Measurements from ENCODE around the gene ETV7. TPM values are rescaled to one million over a fixed set of nuclear protein-coding genes. Genes with fewer than 3 reads are reported as not detected.

Gene ETV7
- total and polyA plus RNA-seq, 8 donors: 0.08 to 5.6 (median 0.16) TPM; not detected in 2

DNA sequence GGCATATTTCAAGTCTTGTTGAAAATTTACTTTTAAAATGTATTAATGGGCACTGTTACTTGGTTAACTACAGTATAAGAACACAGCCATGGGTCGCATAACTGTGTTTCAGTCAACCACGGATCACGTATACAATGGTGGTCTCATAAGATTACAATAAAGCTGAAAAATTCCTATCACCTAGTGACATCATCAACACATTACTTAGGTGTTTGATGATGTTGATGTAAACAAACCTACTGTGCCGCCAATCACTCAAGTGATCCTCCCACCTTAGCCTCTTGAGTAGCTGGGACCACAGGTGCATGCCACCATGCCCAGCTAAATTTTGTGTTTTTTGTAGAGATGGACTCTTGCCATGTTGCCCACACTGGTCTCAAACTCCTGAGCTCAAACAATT lies 16.7 kb upstream of the ETV7 start:
- TF ChIP-seq, protein P1, sequence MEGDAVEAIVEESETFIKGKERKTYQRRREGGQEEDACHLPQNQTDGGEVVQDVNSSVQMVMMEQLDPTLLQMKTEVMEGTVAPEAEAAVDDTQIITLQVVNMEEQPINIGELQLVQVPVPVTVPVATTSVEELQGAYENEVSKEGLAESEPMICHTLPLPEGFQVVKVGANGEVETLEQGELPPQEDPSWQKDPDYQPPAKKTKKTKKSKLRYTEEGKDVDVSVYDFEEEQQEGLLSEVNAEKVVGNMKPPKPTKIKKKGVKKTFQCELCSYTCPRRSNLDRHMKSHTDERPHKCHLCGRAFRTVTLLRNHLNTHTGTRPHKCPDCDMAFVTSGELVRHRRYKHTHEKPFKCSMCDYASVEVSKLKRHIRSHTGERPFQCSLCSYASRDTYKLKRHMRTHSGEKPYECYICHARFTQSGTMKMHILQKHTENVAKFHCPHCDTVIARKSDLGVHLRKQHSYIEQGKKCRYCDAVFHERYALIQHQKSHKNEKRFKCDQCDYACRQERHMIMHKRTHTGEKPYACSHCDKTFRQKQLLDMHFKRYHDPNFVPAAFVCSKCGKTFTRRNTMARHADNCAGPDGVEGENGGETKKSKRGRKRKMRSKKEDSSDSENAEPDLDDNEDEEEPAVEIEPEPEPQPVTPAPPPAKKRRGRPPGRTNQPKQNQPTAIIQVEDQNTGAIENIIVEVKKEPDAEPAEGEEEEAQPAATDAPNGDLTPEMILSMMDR (IDR thresholded peaks at IDR 0.05): no peak
- DNase-seq (no peak), ATAC-seq (no peak)
- Histone ChIP-seq H3K9me3 (no peaks in the 10 kb centered on the region), H3K36me3 (no peaks in the 10 kb centered on the region), H3K4me1 (no peaks in the 10 kb centered on the region), H3K27ac (no peak overlapping the region), H3K4me3 (no peak overlapping the region), H3K27me3 (no peaks in the 10 kb centered on the region)
- intact Hi-C loops (cut with DNase I): no loop called here

DNA sequence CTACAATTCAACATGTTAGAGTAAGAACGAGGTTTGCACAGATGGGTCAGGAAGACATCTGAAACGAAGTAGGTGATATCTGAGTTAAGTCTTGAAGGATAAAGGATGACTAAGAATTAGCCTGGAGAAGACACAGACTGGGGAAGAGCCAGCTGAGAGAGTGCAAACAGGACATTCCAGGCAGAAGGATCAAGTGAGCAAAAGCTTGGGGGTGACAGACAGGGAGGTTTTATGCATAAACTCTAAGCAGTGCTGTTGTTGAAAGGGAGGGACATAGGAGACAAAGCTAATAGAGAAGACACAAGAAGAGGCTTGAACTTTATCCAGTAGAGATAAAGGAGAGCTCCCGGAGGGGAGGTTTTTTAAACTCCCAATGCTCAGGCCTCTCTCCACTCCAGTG lies 15.0 kb upstream of the ETV7 start:
- ATAC-seq (no peak), DNase-seq (no peak)
- H3K9me3 ChIP-seq: no peaks in the 10 kb centered on the region
- no peaks in the 10 kb centered on the region for H3K36me3 ChIP-seq
- TF ChIP-seq, protein P1 (IDR thresholded peaks at IDR 0.05): no peak
- H3K27ac ChIP-seq: no peak overlapping the region
- no peaks in the 10 kb centered on the region for H3K27me3 ChIP-seq
- no peak overlapping the region for H3K4me3 ChIP-seq
- H3K4me1 ChIP-seq: no peaks in the 10 kb centered on the region
- intact Hi-C loops (cut with DNase I): no loop called here

DNA sequence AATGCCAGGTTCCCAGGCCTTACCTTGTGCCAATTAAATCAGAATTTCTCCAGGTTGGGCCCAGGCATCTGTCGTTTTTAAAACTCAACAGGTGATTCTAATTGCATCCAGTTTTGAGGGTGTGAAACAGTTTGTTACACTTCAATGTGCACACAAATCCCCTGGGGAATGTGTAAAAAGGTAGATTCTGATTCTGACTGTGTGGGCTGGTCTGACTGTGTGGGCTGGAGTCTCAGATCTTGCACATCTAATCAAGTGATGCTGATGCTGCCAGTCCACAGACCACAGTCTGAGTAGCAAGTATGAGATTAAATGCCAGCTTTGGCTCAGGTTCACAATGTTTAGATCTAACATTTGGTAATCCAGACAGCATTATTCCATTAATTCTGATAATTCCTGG lies 12.5 kb upstream of the ETV7 start:
- Histone ChIP-seq H3K27me3 (no peaks in the 10 kb centered on the region), H3K27ac (no peak overlapping the region), H3K4me1 (no peaks in the 10 kb centered on the region), H3K4me3 (no peak overlapping the region), H3K36me3 (no peaks in the 10 kb centered on the region), H3K9me3 (no peaks in the 10 kb centered on the region)
- DNase-seq (no peak), ATAC-seq (no peak)
- TF ChIP-seq, protein P1 (IDR thresholded peaks at IDR 0.05): no peak
- intact Hi-C loops (cut with DNase I): no loop called here

DNA sequence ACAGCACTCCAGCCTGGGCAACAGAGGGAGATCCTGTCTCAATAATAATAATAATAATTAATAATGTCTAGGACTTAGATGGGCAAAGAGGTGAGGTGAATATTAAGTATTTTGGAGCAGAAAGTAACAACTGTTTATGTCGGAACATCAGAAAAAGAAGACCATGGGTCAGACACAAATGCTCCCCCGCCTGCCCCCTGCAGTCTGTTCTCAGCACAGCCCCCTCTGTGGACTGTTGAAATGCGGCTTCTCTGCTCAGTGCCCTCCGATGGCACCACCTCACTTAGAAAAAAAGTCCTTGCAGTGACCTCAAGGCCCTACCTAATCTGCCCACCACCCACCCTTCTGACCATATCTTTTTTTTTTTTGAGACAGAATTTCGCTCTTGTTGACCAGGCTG lies 5.2 kb upstream of the ETV7 start:
- Histone ChIP-seq H3K36me3 (no peaks in the 10 kb centered on the region), H3K4me3 (no peak overlapping the region), H3K27ac (no peak overlapping the region), H3K4me1 (peaks cover 6 to 8% of the 10 kb centered on the region in 2 donors), H3K9me3 (no peaks in the 10 kb centered on the region), H3K27me3 (peaks cover 0 to 16% of the 10 kb centered on the region in 2 donors)
- DNase-seq: no peak
- TF ChIP-seq, protein P1 (IDR thresholded peaks at IDR 0.05): no peak
- intact Hi-C loops (cut with DNase I): no loop called here
- ATAC-seq: no peak

DNA sequence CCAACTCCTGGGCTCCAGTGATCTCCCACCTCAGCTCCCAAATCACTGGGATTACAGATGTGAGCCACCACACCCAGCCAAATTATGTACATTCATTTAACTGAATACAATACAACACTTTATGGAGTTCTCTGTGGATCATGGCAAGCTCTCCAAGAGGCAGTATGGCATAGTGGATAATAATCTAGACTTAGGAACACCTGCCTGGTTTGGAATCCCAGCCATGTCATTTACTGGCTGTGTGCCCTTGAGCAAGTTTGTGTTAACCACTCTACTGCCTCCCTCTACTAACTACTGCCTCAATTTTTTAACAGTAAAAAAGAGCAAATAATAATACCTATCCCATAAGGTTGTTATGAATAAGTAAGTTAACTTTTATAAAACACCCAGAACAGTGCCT lies 1.9 kb upstream of the ETV7 start:
- peaks cover 9 to 23% of the 10 kb centered on the region in 2 donors for H3K4me1 ChIP-seq
- ATAC-seq (no peak), DNase-seq (no peak)
- H3K4me3 ChIP-seq: no peak overlapping the region
- no peaks in the 10 kb centered on the region for H3K9me3 ChIP-seq
- peaks cover 0 to 20% of the 10 kb centered on the region in 2 donors for H3K27me3 ChIP-seq
- H3K36me3 ChIP-seq: no peaks in the 10 kb centered on the region
- intact Hi-C loops (cut with DNase I): no loop called here
- TF ChIP-seq, protein P1 (IDR thresholded peaks at IDR 0.05): no peak
- no peak overlapping the region for H3K27ac ChIP-seq
